ENCODE measurements around the gene IQGAP3. TPM values are rescaled to one million over a fixed set of nuclear protein-coding genes. Genes with fewer than 3 reads are reported as not detected.

IQGAP3 gene
- total RNA-seq, 2 experiments from 2014 or later = not detected

DNA sequence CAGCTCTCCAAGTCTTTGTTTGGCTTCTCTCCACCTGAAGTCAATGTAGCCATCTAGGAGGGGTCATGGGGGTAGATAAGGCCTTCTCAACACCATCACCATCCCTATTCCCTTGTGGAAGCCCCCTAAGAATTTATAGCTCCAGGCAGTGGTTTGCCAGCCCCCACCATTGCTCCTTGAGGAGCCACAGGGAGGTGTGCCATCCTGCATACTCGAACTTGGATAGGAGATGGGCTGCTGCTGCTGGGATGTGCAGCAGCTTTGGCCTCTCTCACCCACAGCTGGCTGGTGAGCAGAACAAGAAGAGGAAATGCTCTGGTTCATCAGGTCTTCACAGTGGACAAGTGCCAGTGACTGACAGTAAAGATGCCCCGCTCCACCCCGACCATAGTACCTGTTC lies 24.1 kb upstream of the IQGAP3 start:
- Histone ChIP-seq H3K4me3 (ENCODE audit: low read length) (no peak overlapping the region), H3K9me3 (ENCODE audit: control insufficient read depth in 1 of 2, insufficient read depth in 1 of 2, low read length in 2 of 2) (no peaks in the 10 kb centered on the region), H3K4me1 (ENCODE audit: insufficient read depth, low read length) (peaks cover 31% of the 10 kb centered on the region), H3K36me3 (ENCODE audit: insufficient read depth, low read length) (peaks cover 61% of the 10 kb centered on the region), H3K27ac (ENCODE audit: low read depth in 1 of 2, low read length in 2 of 2) (no peak overlapping the region), H3K27me3 (ENCODE audit: control insufficient read depth in 1 of 2, insufficient read depth in 2 of 2, low read length in 2 of 2) (no peaks in the 10 kb centered on the region)
- CTCF ChIA-PET = no interaction called here
- no peak for ATAC-seq (ENCODE audit: poor library complexity)
- peaks cover 70% of the 10 kb centered on the region for H3K36me3 Mint-ChIP-seq (ENCODE audit: low read depth)
- no peak for DNase-seq
- H3K27ac Mint-ChIP-seq = peak overlapping the region; percentile 48
- H3K27me3 Mint-ChIP-seq = no peaks in the 10 kb centered on the region
- POLR2A ChIA-PET = interaction anchor here (2.0 kb wide), 1 partner anchor 14 kb away, joined by 4 read pairs; no protein-coding TSS in a partner anchor
- no peaks in the 10 kb centered on the region for H3K9me3 Mint-ChIP-seq
- no peak overlapping the region for H3K4me3 Mint-ChIP-seq
- H3K4me1 Mint-ChIP-seq (ENCODE audit: low read depth) = peaks cover 37% of the 10 kb centered on the region
- intact Hi-C loops (cut with DNase I, micrococcal nuclease) = no loop called here
- TF ChIP-seq, protein P1, sequence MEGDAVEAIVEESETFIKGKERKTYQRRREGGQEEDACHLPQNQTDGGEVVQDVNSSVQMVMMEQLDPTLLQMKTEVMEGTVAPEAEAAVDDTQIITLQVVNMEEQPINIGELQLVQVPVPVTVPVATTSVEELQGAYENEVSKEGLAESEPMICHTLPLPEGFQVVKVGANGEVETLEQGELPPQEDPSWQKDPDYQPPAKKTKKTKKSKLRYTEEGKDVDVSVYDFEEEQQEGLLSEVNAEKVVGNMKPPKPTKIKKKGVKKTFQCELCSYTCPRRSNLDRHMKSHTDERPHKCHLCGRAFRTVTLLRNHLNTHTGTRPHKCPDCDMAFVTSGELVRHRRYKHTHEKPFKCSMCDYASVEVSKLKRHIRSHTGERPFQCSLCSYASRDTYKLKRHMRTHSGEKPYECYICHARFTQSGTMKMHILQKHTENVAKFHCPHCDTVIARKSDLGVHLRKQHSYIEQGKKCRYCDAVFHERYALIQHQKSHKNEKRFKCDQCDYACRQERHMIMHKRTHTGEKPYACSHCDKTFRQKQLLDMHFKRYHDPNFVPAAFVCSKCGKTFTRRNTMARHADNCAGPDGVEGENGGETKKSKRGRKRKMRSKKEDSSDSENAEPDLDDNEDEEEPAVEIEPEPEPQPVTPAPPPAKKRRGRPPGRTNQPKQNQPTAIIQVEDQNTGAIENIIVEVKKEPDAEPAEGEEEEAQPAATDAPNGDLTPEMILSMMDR (IDR thresholded peaks at IDR 0.05) = no peak

DNA sequence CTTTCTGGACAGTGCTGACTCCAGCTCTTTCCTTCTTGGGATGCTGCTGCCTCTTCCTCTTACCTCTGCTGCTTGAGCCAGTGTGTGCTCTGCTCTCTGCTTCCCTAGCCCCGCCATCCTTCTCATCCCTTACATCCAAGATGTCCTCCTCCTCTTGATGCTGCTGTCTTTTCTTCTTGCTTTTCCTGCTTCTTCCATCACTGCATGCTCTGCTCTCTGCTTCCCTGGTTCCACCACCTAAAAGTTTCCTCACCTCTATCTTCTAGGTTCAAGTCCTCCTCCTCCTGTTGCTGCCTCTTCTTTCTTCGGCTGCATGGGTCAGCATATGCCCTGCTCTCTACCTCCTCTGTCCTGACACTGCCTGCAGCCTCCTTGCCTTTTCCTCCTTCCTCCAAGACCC lies 22.7 kb upstream of the IQGAP3 start:
- intact Hi-C loops (cut with DNase I, micrococcal nuclease) = no loop called here
- Mint-ChIP-seq H3K36me3 (ENCODE audit: low read depth) (peaks cover 66% of the 10 kb centered on the region), H3K4me3 (peak overlapping the region; percentile 12), H3K4me1 (ENCODE audit: low read depth) (peaks cover 34% of the 10 kb centered on the region), H3K27me3 (no peaks in the 10 kb centered on the region), H3K27ac (peak overlapping the region; percentile 15), H3K9me3 (no peaks in the 10 kb centered on the region)
- ChIA-PET CTCF (no interaction called here), POLR2A (interaction anchor here (2.0 kb wide), 1 partner anchor 13 kb away, joined by 4 read pairs; no protein-coding TSS in a partner anchor)
- Histone ChIP-seq H3K27ac (ENCODE audit: low read depth in 1 of 2, low read length in 2 of 2) (no peak overlapping the region), H3K4me1 (ENCODE audit: insufficient read depth, low read length) (peaks cover 29% of the 10 kb centered on the region), H3K9me3 (ENCODE audit: control insufficient read depth in 1 of 2, insufficient read depth in 1 of 2, low read length in 2 of 2) (no peaks in the 10 kb centered on the region), H3K4me3 (ENCODE audit: low read length) (no peak overlapping the region), H3K27me3 (ENCODE audit: control insufficient read depth in 1 of 2, insufficient read depth in 2 of 2, low read length in 2 of 2) (no peaks in the 10 kb centered on the region), H3K36me3 (ENCODE audit: insufficient read depth, low read length) (peaks cover 61% of the 10 kb centered on the region)
- TF ChIP-seq, protein P1 (IDR thresholded peaks at IDR 0.05) = no peak
- DNase-seq (no peak), ATAC-seq (ENCODE audit: poor library complexity) (no peak)

DNA sequence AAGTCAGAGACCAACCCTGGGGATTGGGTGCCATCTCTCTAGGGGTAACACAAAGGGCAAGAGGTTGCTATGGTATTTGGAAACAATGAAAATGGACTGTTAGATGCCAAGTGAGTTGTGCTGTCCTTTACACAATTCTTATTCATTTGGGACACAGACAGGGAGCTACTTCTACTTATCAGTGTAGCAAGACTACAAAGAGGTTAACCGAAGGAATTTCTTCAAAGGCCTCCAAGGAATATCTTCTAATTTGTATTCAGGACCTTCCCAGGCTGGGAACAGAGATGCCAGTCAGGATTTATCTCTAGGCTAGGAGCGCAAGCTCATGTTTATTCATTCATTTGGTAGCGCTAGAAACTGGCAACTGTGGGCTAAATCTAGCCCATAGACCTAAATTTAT lies 21.8 kb upstream of the IQGAP3 start:
- H3K27ac Mint-ChIP-seq = peak overlapping the region; percentile 64
- peaks cover 26% of the 10 kb centered on the region for H3K4me1 ChIP-seq (ENCODE audit: insufficient read depth, low read length)
- no peaks in the 10 kb centered on the region for H3K9me3 ChIP-seq (ENCODE audit: control insufficient read depth in 1 of 2, insufficient read depth in 1 of 2, low read length in 2 of 2)
- DNase-seq (no peak), ATAC-seq (ENCODE audit: poor library complexity) (no peak)
- intact Hi-C loops (cut with DNase I, micrococcal nuclease) = no loop called here
- H3K4me3 ChIP-seq (ENCODE audit: low read length) = no peak overlapping the region
- H3K4me1 Mint-ChIP-seq (ENCODE audit: low read depth) = peaks cover 28% of the 10 kb centered on the region
- H3K27me3 ChIP-seq (ENCODE audit: control insufficient read depth in 1 of 2, insufficient read depth in 2 of 2, low read length in 2 of 2) = no peaks in the 10 kb centered on the region
- TF ChIP-seq, protein P1 (IDR thresholded peaks at IDR 0.05) = no peak
- no peaks in the 10 kb centered on the region for H3K27me3 Mint-ChIP-seq
- H3K36me3 Mint-ChIP-seq (ENCODE audit: low read depth) = peaks cover 61% of the 10 kb centered on the region
- ChIA-PET CTCF (interaction anchor here (1.0 to 1.3 kb wide), 2 partner anchors 14 to 18 kb away, joined by 3 to 6 read pairs; no protein-coding TSS in a partner anchor), POLR2A (interaction anchor here (2.0 kb wide), 1 partner anchor 12 kb away, joined by 4 read pairs; no protein-coding TSS in a partner anchor)
- no peak overlapping the region for H3K27ac ChIP-seq (ENCODE audit: low read depth in 1 of 2, low read length in 2 of 2)
- H3K36me3 ChIP-seq (ENCODE audit: insufficient read depth, low read length) = peaks cover 61% of the 10 kb centered on the region
- H3K9me3 Mint-ChIP-seq = no peaks in the 10 kb centered on the region
- peak overlapping the region; percentile 25 for H3K4me3 Mint-ChIP-seq

Measured in CD4-positive, alpha-beta T cell (primary cell).